Thyroid gland (tissue), 4 donors: ENCODE results near the gene JMJD1C. TPM values are rescaled to one million over a fixed set of nuclear protein-coding genes. Genes with fewer than 3 reads are reported as not detected.
A peak's percentile ranks its signal among the peaks of the same experiment; 100 is the strongest.

Experiments used
- DNase-seq, 2 donors: peaks; one replicate each; pipeline ENCODE4 v3.0.0-alpha.2; 2019
- H3K27ac ChIP-seq, 3 donors: fragments of 200-600 bp; sonication (generic); 1 replicate in 2 of 3; 2 replicates in 1 of 3; pipeline ENCODE4 v1.5.1; 2016 to 2019; ENCODE audit warnings: mild to moderate bottlenecking in 1 of 3, moderate library complexity in 1 of 3
- H3K27me3 ChIP-seq: fragments of 200-600 bp; sonication (generic); one replicate; pipeline ENCODE4 v1.5.1; 2019
- H3K36me3 ChIP-seq, 2 donors: fragments of 200-600 bp; sonication (generic); one replicate each; pipeline ENCODE4 v1.5.1; 2016 to 2019
- H3K4me1 ChIP-seq, 2 donors: fragments of 200-600 bp; sonication (generic); one replicate each; pipeline ENCODE4 v1.5.1; 2017 to 2019
- H3K4me3 ChIP-seq, 3 donors: fragments of 200-600 bp; sonication (generic); replicated peaks in 1 of 3; 1 replicate in 2 of 3; 2 replicates in 1 of 3; pipeline ENCODE4 v1.5.1; 2016; ENCODE audit warnings: mild to moderate bottlenecking in 1 of 3
- H3K9me3 ChIP-seq: fragments of 200-600 bp; sonication (generic); one replicate; pipeline ENCODE4 v1.5.1; 2017
- CTCF ChIP-seq, 6 experiments: fragments of 200-600 bp in 3 of 6; fragments of 450-650 bp in 3 of 6; sonication (generic) in 3 of 6; IDR thresholded peaks; one replicate each; pipeline ENCODE4 v1.5.1; 2016 to 2019; ENCODE audit warnings: antibody characterized with exemption in 6 of 6, mild to moderate bottlenecking in 2 of 6, inconsistent platforms in 1 of 6, moderate library complexity in 1 of 6
- POLR2A ChIP-seq, 2 donors: fragments of 450-650 bp; IDR thresholded peaks; one replicate each; pipeline ENCODE4 v1.6.1; 2017; ENCODE audit warnings: antibody characterized with exemption in 2 of 2, mild to moderate bottlenecking in 2 of 2, moderate library complexity in 1 of 2
- WGBS, 2 donors: methylation state at CpG; one replicate each; pipeline ENCODE4 v1.1.5; 2017; 5-methylcytosine and 5-hydroxymethylcytosine counted together
- intact Hi-C: fragments of 100-400 bp; cut with DNase I; formaldehyde crosslinking; loops from one replicate; pipeline ENCODE4 v1.15.1; 2023
- total RNA-seq, 4 donors: library from RNA; depleted of rRNA; stranded (reverse); fragments of >200 nt; gene quantifications; one replicate each; pipeline ENCODE4 v1.2.3, GENCODE V29; 2016

The JMJD1C gene
- total RNA-seq, 4 donors from 2014 or later, result 120 to 168 (median 136) TPM

GRCh38 chr10:63161592-63161991, 304.2 kb downstream of the JMJD1C start:
- Histone ChIP-seq H3K9me3 (no peaks in the 10 kb centered on the region), H3K27ac (no peak overlapping the region), H3K4me3 (no peak overlapping the region), H3K27me3 (no peaks in the 10 kb centered on the region), H3K4me1 (no peaks in the 10 kb centered on the region), H3K36me3 (peaks cover 0 to 8% of the 10 kb centered on the region in 2 donors)
- TF ChIP-seq POLR2A (IDR thresholded peaks at IDR 0.05) (no peak), CTCF (IDR thresholded peaks at IDR 0.05) (no peak)
- no peak for DNase-seq
- intact Hi-C loops, result no loop called here
- 49% methylated on average over 2 of the region's 2 CpGs for WGBS, 2 donors

- Histone ChIP-seq H3K9me3 (no peaks in the 10 kb centered on the region), H3K4me1 (no peaks in the 10 kb centered on the region), H3K27me3 (no peaks in the 10 kb centered on the region), H3K27ac (no peak overlapping the region), H3K4me3 (no peak overlapping the region), H3K36me3 (peaks cover 6 to 11% of the 10 kb centered on the region in 2 donors)
- TF ChIP-seq CTCF (IDR thresholded peaks at IDR 0.05) (peak; percentile 27 to 86 (median 70)), POLR2A (IDR thresholded peaks at IDR 0.05) (no peak)
- DNase-seq, result peak in 1 of 2 donors; percentile 30
- WGBS, 2 donors, result 70 to 75% methylated on average over 3 of the region's 3 CpGs
- intact Hi-C loops, result loop anchor here (10.0 kb wide), 1 partner anchor 543 kb away; no protein-coding TSS in a partner anchor
These were observed 307.7 kb downstream of the JMJD1C start for GRCh38 chr10:63157845-63158624.

- Histone ChIP-seq H3K4me1 (peaks cover 4 to 6% of the 10 kb centered on the region in 2 donors), H3K4me3 (no peak overlapping the region), H3K36me3 (peaks cover 6 to 15% of the 10 kb centered on the region in 2 donors), H3K27me3 (no peaks in the 10 kb centered on the region), H3K9me3 (no peaks in the 10 kb centered on the region), H3K27ac (peak overlapping the region in 1 of 3 donors; percentile 1)
- WGBS, 2 donors, result 73 to 87% methylated on average over 2 of the region's 2 CpGs
- intact Hi-C loops, result loop anchor here (10.0 kb wide), 1 partner anchor 541 kb away; no protein-coding TSS in a partner anchor
- DNase-seq, result no peak
- TF ChIP-seq POLR2A (IDR thresholded peaks at IDR 0.05) (no peak), CTCF (IDR thresholded peaks at IDR 0.05) (no peak)
These were observed 309.5 kb downstream of the JMJD1C start for GRCh38 chr10:63156236-63156635.

GRCh38 chr10:63155388-63156020, 310.3 kb downstream of the JMJD1C start:
- Histone ChIP-seq H3K9me3 (no peaks in the 10 kb centered on the region), H3K4me1 (peaks cover 4 to 6% of the 10 kb centered on the region in 2 donors), H3K27me3 (no peaks in the 10 kb centered on the region), H3K4me3 (no peak overlapping the region), H3K27ac (peak overlapping the region in 1 of 3 donors; percentile 1), H3K36me3 (peaks cover 6 to 15% of the 10 kb centered on the region in 2 donors)
- 95 to 97% methylated on average over 8 of the region's 8 CpGs for WGBS, 2 donors
- intact Hi-C loops, result loop anchor here (10.0 kb wide), 1 partner anchor 541 kb away; no protein-coding TSS in a partner anchor
- no peak for DNase-seq
- TF ChIP-seq POLR2A (IDR thresholded peaks at IDR 0.05) (no peak), CTCF (IDR thresholded peaks at IDR 0.05) (no peak)
